Activated T-cell treated with anti-CD3 and anti-CD28 coated beads for 1 hour (primary cell): ENCODE data around the gene VAV3.

Experiments
- DNase-seq: peaks from one replicate; pipeline ENCODE4 v3.0.0-alpha.2; 2020; ENCODE audit warnings: low read depth

VAV3 gene

DNA sequence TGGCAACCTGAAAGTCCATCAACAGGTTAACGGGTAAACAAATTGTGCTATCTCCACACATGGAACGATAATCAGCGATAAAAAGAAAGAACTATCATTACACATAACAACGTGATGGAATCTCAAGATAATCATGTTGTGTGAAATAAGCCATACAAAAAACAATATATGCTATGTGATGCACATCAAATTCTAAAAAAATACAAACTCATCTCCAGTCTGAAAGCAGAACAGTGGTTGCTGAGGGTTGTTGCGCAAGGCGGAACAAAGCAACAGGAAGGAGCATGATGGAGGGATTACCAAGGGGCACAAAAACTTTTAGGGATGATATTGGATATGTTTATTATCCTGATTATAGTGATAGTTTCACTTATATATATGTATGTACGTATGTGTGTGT, 324.8 kb downstream of the VAV3 start:
- no peak for DNase-seq

DNA sequence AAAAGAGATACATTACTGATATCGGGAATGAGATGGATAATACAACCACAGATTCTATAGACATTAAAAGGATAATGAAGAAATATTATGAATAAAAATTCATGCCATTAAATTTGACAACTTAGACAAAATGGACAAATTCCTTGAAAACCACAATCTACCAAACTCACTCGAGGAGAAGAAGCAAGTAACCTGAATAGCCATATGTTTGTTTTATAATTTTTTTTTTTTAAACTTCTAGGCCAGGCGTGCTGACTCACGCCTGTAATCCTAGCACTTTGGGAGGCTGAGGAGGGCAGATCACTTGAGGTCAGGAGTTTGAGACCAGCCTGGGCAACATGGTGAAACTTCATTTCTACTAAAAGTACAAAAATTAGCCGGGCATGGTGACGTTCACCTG, 327.9 kb downstream of the VAV3 start:
- DNase-seq = no peak

- DNase-seq = no peak
Observed at GRCh38 chr1:107633596-107633995, 331.4 kb downstream of the VAV3 start.

- DNase-seq = no peak
Observed at GRCh38 chr1:107626073-107626796, 338.7 kb downstream of the VAV3 start.

- DNase-seq = no peak
Observed at GRCh38 chr1:107625405-107626029, 339.5 kb downstream of the VAV3 start.

- DNase-seq = no peak
Observed at GRCh38 chr1:107623431-107623830, 341.5 kb downstream of the VAV3 start.

GRCh38 chr1:107622966-107623365, 342.0 kb downstream of the VAV3 start:
- DNase-seq = no peak

- DNase-seq = no peak
Observed at GRCh38 chr1:107622535-107622934, 342.4 kb downstream of the VAV3 start.

GRCh38 chr1:107620753-107621152, 344.2 kb downstream of the VAV3 start:
- no peak for DNase-seq

DNA sequence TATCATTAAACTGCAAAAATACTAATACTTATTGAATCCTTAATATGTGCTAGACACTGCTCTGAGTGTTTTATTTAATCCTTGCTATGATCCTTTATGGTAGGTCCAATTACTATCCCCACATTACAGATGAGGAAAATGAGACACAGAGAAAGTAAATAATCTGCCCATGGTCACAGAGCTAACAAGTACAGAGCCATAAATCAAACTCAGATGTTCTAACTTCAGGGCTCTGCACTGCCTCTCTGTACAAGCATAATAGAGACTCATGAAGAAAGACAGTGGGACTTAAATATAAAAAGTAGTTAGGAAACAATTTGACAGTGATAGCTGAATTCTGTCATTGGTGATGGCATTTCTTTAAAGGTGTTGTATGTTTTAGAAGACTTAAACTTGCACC, 346.4 kb downstream of the VAV3 start:
- DNase-seq = no peak

DNA sequence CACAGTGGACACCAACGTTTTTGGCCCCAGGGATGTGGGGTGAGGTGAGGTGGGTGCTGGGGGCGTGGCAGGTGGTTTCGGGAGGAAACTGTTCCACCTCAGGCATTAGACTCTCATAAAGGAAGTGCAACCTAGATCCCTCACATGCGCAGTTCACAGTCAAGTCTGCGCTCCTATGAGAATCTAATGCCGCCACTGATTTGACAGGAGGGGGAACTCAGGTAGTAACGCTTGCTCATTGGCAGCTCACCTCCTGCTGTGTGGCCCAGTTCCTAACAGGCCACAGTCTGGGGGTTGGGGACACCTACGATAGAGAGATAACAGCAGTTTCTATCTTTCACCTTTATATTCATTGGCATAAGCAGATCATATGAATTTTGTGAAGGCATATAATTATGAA, 347.1 kb downstream of the VAV3 start:
- DNase-seq = no peak

- DNase-seq = no peak
Observed at GRCh38 chr1:107617456-107617855, 347.5 kb downstream of the VAV3 start.

DNA sequence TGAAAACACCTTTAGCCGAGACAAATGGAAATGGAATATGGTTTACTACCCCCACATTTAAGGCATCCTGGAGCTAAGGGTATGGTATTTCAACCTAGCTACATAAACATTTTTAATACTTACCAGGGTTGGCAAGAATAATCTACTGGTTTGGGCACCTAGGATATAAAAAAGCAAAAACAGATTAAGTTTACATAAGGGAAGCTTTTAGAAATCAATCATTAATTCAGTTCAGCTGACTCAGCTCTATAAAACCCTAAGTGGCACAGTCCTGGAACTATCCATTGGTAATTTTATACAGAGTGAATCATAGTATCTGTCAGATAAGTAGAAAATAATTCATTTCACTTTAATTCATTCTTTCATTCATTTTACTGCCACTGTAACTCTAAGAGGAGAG, 355.2 kb downstream of the VAV3 start:
- no peak for DNase-seq

DNA sequence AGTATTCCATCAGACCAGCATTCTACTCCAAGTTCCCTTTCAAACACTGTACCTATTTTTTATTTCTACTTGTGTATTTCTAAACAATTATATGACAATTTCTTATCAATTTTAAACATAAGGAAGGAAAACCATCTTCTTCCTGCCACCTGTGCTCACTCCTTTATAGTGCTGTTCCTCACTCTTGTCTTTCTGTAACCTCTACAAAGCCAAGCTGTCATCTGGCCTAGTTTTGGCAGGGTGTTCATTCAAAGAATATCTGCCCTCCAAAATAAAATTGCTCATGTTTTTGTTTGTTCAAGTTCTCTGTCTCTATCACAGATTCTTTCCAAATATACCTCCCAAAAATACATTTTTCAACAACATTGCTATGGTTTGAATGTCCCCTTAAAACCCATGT, 360.2 kb downstream of the VAV3 start:
- DNase-seq = no peak

DNA sequence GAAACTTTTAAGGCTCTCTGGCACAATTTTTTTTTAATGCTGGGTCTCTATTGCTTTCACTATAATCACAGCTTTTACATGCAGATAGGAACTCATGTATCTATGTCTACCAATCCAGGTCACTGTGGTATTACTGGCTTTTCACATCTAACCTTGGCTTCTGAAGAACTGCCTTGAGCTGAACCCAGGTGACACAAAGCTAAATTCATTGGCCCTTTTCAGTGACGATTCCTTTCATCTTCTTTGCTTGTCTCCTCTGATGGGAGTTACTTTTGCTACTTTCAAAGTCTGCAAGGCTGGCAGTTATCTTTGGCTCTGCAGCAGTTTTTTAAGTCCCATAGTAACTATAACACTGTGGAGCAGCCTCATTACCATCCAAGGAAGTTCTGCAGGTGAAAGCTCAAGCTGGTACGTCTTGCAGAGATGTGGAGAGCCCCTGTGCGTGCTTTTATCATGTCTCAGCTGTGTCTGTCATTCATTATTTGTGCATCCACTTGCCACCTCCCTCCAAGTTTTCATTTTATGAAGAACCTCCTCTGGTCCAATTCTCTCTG, 364.3 kb downstream of the VAV3 start:
- DNase-seq = no peak

- DNase-seq = no peak
Observed at GRCh38 chr1:107599220-107599619, 365.8 kb downstream of the VAV3 start.

DNA sequence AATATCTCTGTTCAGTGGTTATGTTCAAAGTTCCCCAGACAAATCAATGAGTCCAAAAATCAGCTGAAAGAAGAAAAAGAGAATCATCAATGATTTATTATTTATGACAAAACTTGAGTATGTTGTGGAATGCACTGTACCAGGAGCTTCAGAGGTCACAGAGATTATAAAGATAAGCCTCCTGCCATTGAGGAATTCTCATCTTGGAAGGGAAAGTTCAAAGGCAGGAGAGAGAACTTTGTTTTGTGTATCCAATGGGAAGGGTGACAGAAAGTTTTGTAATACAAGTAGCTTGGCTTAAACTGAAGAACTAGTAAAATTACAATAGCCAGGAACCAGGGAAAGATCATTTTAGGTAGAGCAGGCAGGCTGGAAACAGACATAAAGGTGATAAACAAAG, 367.7 kb downstream of the VAV3 start:
- DNase-seq = no peak

DNA sequence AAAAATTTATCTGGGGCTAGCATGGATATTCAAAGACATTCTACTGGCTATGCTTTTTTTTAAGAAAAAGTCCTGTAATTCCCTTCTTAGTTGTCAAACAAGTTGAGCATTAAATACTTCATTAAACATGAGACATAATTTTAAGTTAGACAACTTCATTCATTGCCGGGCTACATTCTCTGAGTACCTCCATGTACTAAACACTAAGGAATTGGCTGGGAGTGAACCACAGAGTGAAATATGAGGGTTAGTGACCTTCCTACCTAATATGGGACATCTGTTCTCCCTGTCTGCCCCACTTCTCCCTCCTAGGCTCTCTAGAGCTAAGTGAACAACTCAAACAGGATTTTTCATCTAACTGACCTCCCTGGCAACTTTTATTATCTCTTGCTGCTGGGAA, 370.4 kb downstream of the VAV3 start:
- DNase-seq = no peak

DNA sequence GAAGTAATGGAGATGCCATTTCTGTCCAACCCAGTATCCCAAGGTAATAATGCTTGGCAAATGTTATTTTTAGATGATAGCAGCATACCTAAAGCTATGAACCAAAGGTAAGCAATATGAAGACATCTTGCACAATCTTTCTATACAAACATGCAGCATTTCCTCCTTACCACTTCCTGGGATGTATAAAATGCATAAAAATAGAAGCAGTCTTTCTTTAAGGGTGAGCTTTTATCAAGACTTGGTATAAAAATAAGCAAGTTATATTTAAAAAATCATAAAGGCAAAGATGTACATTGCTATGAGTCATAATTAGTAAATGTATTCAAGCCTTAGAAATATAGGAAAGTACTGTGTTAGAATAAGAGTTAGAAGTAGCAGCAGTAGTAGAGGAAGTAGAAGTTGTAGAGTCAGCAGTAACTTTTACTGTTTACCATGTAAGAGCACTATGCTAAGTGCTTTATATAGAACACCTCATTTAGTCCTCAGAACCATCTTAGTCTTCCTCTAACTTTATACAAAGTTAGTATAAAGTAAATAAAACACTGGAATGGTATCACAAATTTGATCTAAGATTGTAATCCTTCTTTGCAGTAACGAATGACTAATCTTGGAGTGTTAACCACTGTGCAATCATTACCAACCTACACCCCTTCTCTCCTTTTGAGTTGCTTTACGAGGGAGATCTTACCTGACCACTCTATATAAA, 371.3 kb downstream of the VAV3 start:
- no peak for DNase-seq

DNA sequence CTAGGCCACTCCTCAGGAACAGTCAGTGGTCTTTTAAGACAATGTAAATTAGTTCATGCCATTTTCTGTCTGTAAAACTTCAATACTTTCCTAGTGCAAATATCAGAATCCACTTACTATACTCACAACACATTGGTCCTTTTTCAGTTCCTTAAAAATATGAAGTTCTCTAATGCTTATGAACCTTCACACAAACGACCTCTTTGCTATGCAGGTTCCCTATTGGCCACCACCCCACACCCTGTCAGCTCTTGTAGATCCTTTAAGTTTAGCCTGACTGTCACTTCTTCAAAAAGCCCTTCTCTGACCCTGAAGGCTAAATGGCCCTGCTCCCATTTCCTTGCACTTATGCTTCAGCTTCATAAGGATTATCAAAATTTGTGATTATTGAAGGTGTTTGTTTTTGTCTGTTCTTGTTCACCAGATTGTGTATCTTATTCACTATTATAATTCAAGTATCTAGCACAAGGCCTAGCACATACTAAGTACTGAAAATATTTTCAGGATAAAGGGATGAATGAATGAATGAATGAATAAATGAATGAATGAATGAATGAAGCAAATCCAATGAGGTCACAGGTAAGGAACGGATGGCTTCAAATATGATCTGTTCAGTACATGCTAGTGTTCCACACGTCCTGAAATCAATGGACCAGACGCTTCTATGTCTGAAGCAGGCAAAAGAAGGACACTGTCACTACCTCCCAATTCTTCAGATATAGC, 373.9 kb downstream of the VAV3 start:
- DNase-seq = no peak

DNA sequence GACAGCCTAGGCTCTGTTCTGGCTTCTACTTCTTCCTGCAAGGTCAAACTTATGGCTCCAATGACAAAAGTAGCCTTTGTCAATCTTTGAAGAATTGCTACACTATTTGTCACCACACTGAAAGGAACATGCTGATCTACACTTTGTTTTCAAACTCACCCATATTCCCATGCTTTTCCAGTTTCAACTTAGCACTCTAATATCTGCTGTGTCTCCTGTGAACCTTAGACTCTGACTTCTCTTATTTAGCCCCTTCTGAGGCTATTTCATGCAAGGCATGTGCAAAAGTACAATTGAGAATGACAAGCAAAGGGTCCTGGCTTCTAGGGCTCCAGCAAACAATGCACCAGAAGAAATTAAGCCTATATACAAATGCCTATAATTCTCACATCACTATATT, 374.9 kb downstream of the VAV3 start:
- no peak for DNase-seq

DNA sequence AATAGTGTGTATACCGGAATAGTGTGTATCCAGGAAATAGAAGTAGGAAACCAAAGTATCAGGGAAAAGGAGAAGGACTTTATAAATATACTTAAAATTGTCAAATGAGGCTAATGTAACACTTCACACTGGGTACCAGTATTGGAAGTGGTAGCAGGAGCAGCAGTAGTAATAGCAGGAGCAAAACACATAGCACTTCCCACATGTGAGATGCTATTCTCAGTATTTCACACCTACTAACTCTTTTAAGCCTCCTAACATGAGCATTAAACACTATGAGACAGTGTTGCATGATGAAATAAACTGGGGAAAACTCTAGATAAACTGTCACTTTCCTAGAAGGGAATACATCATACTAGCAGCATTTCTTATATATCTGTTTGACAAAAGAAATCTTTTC, 376.7 kb downstream of the VAV3 start:
- no peak for DNase-seq

GRCh38 chr1:107575226-107575625, 389.8 kb downstream of the VAV3 start:
- no peak for DNase-seq
